ENCODE measurements around the gene ADAMTSL1. TPM values are rescaled to one million over a fixed set of nuclear protein-coding genes. Genes with fewer than 3 reads are reported as not detected.

Gene ADAMTSL1
- total RNA-seq, 1 donor from 2014 or later, result 1.6 TPM

- TF ChIP-seq CTCF (IDR thresholded peaks at IDR 0.05; ENCODE audit: insufficient read depth, low read length, severe bottlenecking), result no peak
- Histone ChIP-seq H3K27me3 (ENCODE audit: control insufficient read depth, insufficient read depth, low read length) (no peaks in the 10 kb centered on the region), H3K36me3 (ENCODE audit: control insufficient read depth, insufficient read depth, low read length) (no peaks in the 10 kb centered on the region), H3K4me3 (ENCODE audit: low read depth, low read length) (no peak overlapping the region)
- FAIRE-seq (no peak), DNase-seq (ENCODE audit: low read depth) (no peak)
Measured at GRCh38 chr9:18617759-18618158, 143.8 kb downstream of the ADAMTSL1 start.

- no peak for FAIRE-seq
- no peak for DNase-seq (ENCODE audit: low read depth)
- H3K27me3 ChIP-seq (ENCODE audit: control insufficient read depth, insufficient read depth, low read length), result no peaks in the 10 kb centered on the region
- H3K4me3 ChIP-seq (ENCODE audit: low read depth, low read length), result no peak overlapping the region
- no peak for TF ChIP-seq CTCF (IDR thresholded peaks at IDR 0.05; ENCODE audit: insufficient read depth, low read length, severe bottlenecking)
- no peaks in the 10 kb centered on the region for H3K36me3 ChIP-seq (ENCODE audit: control insufficient read depth, insufficient read depth, low read length)
Measured at GRCh38 chr9:18618862-18619261, 144.9 kb downstream of the ADAMTSL1 start.

GRCh38 chr9:18622186-18622836, 148.4 kb downstream of the ADAMTSL1 start:
- Histone ChIP-seq H3K27me3 (ENCODE audit: control insufficient read depth, insufficient read depth, low read length) (no peaks in the 10 kb centered on the region), H3K4me3 (ENCODE audit: low read depth, low read length) (no peak overlapping the region), H3K36me3 (ENCODE audit: control insufficient read depth, insufficient read depth, low read length) (no peaks in the 10 kb centered on the region)
- DNase-seq (ENCODE audit: low read depth), result no peak
- no peak for TF ChIP-seq CTCF (IDR thresholded peaks at IDR 0.05; ENCODE audit: insufficient read depth, low read length, severe bottlenecking)
- FAIRE-seq, result peak; percentile 55

- H3K27me3 ChIP-seq (ENCODE audit: control insufficient read depth, insufficient read depth, low read length), result no peaks in the 10 kb centered on the region
- FAIRE-seq (no peak), DNase-seq (ENCODE audit: low read depth) (no peak)
- no peak overlapping the region for H3K4me3 ChIP-seq (ENCODE audit: low read depth, low read length)
- no peaks in the 10 kb centered on the region for H3K36me3 ChIP-seq (ENCODE audit: control insufficient read depth, insufficient read depth, low read length)
- TF ChIP-seq CTCF (IDR thresholded peaks at IDR 0.05; ENCODE audit: insufficient read depth, low read length, severe bottlenecking), result no peak
Measured at GRCh38 chr9:18623221-18624079, 149.5 kb downstream of the ADAMTSL1 start.

GRCh38 chr9:18626046-18626698, 152.2 kb downstream of the ADAMTSL1 start:
- no peak overlapping the region for H3K4me3 ChIP-seq (ENCODE audit: low read depth, low read length)
- no peaks in the 10 kb centered on the region for H3K36me3 ChIP-seq (ENCODE audit: control insufficient read depth, insufficient read depth, low read length)
- FAIRE-seq (no peak), DNase-seq (ENCODE audit: low read depth) (peak; percentile 3)
- H3K27me3 ChIP-seq (ENCODE audit: control insufficient read depth, insufficient read depth, low read length), result no peaks in the 10 kb centered on the region
- no peak for TF ChIP-seq CTCF (IDR thresholded peaks at IDR 0.05; ENCODE audit: insufficient read depth, low read length, severe bottlenecking)

Measured in bronchial epithelial cell (primary cell).